SH-SY5Y (cell line): Measurements from ENCODE around the gene NBDY.

Source experiments
- GATA2 ChIP-seq: IDR thresholded peaks from 2 replicates; pipeline ENCODE4 v1.6.1; 2011; ENCODE audit warnings: mild to moderate bottlenecking, low read depth, low read length
- GATA3 ChIP-seq: IDR thresholded peaks from 2 replicates; pipeline ENCODE4 v1.6.1; 2011; ENCODE audit warnings: low read depth, mild to moderate bottlenecking, low read length, moderate library complexity

DNA sequence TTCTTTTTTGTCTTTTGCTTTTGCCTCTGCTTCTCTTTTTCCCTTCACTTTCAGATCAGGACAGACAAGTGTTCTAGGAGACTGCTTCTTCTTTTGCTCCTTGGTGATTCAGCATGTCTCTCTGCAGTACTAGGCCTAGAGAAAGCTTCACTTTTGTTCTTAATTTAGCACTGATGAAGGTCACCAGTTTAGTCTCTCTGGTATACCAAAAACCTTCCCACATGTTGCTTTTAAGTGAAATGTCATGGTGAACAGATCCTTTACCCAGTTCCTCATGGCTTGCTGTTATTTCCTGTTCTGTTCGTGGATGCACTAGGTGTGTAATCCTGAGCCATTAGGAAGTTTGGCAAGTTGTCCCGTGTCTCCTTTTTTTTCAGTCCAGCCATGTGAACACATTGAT lies 53.3 kb downstream of the NBDY start:
- no peak for TF ChIP-seq GATA2
- TF ChIP-seq GATA3 = no peak
